H54 (cell line): Measurements from ENCODE around the gene MARCHF9.
"Not testable (repeated sequence)": the region's sequence is repeated elsewhere in the genome, so short reads cannot be mapped to it uniquely, and the experiment has no call there.

Source experiments
- DNase-seq: peaks from one replicate; pipeline ENCODE4 v3.0.0; 2011; ENCODE audit warnings: low spot score, mixed read lengths; ENCODE audit not compliant: insufficient read length
- FAIRE-seq: peaks from 3 replicates; lab custom pipeline; 2011; peaks lifted over from hg19 to GRCh38; lab: Jason Lieb, UNC
- POLR2A ChIP-seq: IDR thresholded peaks from 2 replicates; pipeline ENCODE4 v1.6.1; 2011; ENCODE audit warnings: low read depth, mild to moderate bottlenecking, low read length

Gene MARCHF9

DNA sequence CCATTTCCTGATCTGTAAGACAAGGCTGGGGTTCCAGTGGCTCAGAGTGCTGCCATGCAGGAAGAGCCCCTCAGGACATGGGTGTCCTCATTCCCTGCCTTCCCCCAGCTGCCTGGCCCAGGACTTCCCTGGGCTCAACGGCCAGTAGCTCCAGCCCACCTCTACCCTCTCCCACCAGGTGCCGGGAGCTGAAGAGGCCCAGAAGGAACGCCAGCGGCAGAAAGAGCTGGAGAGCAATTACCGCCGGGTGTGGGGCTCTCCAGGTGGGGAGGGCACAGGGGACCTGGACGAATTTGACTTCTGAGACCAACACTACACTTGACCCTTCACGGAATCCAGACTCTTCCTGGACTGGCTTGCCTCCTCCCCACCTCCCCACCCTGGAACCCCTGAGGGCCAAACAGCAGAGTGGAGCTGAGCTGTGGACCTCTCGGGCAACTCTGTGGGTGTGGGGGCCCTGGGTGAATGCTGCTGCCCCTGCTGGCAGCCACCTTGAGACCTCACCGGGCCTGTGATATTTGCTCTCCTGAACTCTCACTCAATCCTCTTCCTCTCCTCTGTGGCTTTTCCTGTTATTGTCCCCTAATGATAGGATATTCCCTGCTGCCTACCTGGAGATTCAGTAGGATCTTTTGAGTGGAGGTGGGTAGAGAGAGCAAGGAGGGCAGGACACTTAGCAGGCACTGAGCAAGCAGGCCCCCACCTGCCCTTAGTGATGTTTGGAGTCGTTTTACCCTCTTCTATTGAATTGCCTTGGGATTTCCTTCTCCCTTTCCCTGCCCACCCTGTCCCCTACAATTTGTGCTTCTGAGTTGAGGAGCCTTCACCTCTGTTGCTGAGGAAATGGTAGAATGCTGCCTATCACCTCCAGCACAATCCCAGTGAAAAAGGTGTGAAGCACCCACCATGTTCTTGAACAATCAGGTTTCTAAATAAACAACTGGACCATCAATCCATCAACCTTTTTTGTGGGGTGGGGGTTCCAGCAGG lies 34.0 kb upstream of the MARCHF9 start:
- DNase-seq (no peak), FAIRE-seq (no peak)
- no peak for TF ChIP-seq POLR2A

DNA sequence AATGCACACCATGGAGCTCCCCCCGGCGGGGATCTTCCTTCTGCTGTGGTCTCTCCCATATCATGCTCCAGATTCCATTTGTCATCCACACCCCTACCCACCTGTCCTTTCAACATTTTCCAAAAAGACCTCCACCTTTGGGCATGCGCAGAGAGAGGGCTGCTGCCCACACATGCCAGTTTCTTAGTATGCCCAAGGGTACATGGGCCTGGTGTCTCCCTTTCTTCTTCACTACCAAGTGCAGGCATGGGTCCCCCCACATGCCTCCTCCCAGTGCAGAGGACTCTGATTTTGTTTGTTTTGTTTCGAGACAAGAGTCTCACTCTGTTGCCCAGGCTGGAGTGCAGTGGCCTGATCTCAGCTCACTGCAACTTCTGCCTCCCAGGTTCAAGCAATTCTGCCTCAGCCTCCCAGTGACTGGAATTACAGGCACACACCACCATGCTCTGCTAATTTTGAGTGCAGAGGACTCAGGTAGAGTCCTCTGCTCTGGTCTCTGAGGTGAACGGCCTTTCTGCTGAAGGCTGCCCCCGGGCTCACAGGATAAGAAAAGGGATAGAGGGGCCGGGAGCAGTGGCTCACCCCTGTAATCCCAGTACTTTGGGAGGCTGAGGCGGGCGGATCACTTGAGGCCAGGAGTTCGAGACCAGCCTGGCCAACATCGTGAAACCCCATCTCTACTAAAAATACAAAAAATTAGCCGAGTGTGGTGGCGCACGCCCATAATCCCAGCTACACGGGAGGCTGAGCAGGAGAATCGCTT lies 32.9 kb upstream of the MARCHF9 start:
- not testable (repeated sequence) for DNase-seq, FAIRE-seq

DNA sequence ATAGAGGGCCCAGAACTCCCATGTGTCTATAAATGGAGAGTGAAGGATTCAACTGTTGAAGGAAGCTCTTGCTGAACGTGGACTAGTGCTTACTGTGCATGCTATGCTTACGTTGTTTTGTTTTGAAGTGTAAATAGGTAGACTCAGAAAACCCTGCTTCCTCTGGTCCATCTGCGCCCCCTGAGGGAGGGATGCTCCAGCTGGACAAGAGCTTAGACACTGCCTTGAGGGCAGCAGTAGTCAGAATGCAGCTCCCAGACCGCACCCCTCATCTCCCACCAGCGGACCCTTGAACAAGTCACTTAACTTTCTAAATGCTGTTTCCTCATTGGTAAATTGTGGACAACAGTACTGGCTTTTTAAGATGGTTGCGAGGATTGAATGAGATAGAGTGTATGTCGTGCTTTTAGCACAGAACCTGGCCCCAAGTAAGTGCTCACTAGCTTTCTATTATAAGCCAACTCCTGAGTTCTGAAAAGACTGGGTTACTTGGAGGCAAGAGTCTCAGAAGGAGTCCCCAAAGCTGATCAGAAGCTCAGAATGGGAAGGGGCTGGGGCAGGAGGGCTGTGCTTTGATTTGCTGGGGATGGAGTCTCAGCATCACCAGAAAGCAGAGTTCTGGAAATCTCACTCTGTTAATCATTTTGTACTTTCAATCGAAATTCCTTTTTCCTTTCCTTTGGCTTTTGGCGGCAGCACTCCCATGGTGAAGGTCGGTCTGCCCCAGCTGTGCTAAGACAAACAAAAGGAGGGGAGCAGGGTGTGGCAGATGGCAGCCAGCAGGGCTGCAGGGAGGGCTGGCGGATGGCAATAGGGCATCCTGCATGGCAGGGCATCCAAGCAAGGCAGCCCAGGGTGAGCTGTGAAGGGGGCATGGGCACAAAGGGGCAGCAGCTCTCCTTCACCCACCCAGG lies 31.9 kb upstream of the MARCHF9 start:
- no peak for FAIRE-seq
- DNase-seq: no peak
- no peak for TF ChIP-seq POLR2A

DNA sequence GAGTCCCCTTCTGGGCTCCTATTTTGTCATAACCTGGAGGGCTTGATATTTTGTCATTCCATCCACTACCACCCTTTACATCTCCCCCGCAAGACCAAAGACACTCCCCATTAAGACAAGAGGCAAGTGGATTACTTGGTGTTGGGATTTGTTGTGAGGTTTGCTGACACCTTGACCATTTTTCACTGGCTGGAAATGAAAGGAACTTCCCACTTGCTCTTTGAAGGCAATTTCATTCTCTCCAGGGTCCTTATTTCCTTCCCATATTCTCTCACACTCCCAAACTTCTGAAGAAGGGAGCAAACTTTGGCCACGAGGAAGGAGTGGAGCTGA lies 31.3 kb upstream of the MARCHF9 start:
- no peak for FAIRE-seq
- no peak for TF ChIP-seq POLR2A
- DNase-seq: no peak

DNA sequence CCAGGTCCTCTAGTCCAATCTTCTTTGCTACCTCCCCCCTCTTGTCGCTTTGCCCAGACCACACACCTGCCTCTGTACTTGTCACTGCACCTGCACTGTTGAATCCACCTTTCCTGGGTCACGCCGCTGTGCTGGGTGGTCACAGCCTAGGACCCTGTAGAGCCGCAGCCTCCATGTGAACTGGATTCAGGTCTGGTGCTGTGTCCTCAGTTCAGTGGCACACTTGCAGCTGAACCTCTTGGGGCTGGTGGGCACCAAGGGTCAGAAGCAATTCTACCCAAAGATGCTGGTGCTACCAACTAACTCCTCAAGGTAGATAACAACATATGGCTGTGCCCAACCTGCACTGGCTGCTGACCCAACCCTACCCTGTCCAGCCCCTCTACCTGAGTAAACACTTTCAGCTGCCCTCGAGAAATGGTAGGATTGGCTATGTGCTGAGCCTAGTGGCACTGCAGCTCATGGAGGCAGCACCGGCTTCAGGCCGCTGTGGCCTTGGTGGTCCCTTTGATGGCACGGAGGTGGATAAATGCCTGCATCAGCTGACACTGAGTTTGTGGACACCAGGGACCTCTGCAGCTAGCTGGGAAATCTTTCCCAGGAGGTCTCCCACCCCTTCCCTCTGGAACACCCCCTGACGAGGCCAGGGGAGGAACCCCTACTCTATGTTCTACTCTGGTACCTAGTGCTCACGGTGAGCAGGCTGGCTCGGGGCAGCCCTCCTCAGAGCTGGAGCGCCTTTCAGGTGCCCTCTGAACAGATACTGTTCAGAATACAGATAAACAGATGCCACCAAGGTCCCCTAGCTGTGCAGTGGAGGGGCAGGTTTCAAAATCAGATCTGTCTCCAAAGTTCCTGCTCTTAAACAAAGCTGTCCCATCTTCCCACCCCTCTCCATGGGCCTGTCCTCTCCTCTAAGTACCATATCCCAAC lies 30.6 kb upstream of the MARCHF9 start:
- no peak for DNase-seq
- FAIRE-seq: no peak
- TF ChIP-seq POLR2A: no peak

DNA sequence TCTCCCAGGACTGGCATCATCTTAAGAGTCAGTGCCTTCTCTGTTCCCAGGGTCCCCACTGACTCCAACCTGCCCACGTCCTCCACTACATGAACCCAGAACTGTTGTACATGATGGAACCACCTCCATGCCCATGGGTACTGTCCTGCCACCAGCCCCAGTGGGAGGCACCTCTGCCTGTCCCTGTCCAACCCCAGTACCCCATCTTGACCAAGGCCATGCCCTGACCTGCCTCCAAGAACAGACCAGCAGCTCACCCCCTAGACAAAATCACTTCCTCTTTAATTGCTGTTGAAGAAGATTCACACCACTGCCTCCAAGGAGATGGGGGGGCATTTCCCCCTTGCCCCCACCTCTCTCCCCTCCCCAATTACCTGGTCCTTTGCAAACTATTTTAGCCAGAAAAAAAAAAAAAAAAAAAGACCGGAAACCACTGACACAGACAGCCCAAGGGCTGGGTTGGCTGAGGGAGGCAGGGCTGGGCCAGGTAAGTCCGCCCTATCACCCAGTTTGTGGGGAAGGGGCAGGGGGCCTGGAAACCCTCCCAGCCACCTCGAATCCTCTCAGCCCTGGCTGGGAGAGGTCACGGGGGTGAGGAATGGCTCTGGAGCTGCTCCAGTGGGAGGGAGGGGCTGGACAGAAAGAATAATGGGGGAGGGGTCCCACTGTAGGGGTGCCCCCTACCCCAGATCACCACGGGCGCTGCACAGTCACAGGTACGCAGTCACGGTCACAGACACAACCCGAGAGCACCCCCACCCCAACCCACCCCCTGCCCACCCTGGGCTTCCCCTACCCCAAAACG lies 29.8 kb upstream of the MARCHF9 start:
- DNase-seq: no peak
- no peak for TF ChIP-seq POLR2A
- FAIRE-seq: no peak

DNA sequence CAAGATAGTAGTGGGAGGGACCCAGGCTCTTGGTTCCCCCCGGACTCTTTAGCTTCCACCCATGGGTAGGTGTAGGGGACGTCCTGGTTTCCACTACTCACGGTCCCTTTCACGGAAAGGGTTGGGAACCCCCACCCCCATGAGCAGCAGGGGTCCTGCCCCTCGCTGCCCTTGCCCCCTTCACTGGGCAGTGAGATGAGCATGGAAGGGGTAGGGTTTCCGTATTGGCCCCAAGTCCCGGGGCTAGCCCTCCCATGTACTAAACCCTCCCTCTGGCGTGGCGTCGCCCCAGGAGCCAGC lies 29.1 kb upstream of the MARCHF9 start:
- no peak for TF ChIP-seq POLR2A
- DNase-seq (no peak), FAIRE-seq (no peak)

DNA sequence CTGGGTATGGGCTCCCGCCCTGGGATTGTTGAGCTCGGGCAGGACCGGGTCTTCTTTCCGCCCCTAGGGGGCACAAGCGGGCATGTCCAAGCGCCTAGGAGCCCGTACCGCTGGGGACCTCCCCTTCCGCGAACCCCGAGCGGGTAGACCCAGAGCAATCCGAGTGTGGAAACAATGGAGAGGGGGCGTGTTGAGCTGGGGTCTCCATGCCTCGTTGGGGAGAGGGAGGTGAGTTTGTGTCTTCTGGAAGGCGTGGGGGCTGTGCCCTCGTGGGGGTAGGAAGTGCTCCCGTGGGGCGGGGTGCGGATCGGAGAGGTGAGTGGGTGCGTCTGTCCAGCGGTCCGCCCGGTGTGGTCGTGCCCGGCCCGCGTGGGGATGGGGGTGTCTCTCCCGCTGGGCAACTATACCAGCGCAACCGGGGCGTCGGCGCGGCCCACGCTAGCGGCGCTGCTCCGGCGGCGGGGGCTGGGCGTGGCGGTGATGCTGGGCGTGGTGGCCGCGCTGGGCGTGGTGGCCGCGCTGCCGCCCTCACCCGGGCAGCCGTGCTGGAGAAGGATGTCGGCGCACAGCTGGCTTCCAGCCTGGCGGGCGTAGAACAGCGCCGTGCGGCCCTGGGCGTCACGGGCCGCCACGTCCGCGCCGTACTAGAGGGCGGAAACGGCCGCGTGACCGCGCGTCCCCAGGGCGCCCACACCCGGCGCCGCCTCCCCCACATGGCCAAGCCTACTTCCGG lies 28.6 kb upstream of the MARCHF9 start:
- no peak for FAIRE-seq
- peak; percentile 65; the same call in 1 of the 2 replicates for TF ChIP-seq POLR2A

DNA sequence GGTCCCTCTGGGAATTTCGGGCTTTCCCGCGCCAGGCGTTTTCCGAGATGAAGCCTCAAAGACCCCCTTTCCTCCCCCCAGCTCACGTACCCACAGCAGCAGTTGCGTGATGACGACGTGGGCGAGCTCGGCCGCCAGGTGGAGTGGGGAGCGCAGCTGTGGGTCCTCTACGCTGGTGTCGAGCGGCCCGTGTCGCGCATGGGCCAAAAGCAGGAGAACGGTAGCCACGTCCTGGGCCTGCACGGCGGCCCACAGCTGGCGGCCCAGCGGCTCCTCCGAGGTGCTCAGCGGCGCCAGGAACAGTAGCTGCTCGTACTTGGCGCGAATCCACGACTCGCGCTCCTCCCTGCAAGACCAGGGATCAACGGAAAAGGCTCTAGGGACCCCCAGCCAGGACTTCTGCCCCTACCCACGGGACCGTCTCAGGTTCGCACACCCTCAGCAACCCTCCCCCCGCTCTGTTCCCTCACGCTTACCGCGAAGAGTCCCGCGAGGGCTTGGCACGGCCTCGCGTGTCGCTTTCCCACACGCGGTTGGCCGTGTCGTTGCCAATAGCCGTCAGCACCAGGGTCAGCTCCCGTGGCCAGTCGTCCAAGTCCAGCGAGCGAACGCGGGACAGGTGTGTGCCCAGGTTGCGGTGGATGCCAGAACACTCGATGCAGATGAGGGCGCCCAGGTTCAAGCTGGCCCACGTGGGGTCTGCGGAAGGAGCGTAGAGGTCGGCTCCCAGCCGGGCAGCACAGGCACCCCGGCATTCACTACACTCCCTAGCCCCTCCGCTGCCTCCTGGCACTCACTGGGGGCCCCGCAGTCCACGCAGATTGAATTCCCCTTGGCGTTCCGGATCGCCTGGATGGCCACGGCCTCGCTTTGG lies 27.8 kb upstream of the MARCHF9 start:
- no peak for TF ChIP-seq POLR2A
- DNase-seq (no peak), FAIRE-seq (no peak)

More for the DNA sequence above, 28.6 kb upstream of the MARCHF9 start:
- DNase-seq: peak; percentile 97

DNA sequence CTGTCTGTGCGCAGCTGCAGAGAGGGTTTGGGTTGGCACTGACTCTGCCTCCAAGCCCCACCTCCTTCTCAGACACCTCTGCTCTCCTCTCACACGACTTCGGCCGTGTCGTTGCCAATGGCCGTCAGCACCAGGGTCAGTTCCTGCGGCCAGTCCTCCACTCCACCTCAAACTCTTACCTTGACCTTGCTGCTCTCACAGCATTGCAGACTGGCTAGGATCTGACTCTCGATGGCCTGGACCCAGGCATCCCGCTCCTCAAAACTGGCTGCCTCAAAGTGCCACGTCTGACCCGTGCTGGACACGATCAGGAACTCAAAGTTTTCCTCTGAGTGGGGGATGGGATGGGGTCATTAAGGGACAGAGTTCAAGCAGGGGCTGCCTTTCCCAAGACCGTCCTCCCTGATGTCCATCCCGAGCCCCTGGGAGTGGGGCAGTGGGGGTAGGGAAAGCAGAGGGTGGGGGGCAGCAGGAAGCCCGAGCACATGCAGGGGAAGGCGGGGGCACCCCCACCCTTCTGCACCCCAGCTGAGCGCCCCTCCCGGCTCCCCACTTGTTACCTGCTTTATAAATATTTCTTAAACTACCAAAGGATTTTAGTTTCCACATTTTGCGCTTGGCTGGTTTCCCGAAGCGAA lies 27.0 kb upstream of the MARCHF9 start:
- FAIRE-seq: no peak

More for the DNA sequence above, 27.0 kb upstream of the MARCHF9 start:
- no peak for DNase-seq
- no peak for TF ChIP-seq POLR2A
